NCI-H524 (cell line): ENCODE measurements around the gene HELZ2.
"Not testable (repeated sequence)": the region's sequence is repeated elsewhere in the genome, so short reads cannot be mapped to it uniquely, and the experiment has no call there.

Experiments used
- DNase-seq, 2 experiments: peaks; one replicate each; lab custom pipeline; 2025; lab: John Stamatoyannopoulos, UW

The HELZ2 gene

DNA sequence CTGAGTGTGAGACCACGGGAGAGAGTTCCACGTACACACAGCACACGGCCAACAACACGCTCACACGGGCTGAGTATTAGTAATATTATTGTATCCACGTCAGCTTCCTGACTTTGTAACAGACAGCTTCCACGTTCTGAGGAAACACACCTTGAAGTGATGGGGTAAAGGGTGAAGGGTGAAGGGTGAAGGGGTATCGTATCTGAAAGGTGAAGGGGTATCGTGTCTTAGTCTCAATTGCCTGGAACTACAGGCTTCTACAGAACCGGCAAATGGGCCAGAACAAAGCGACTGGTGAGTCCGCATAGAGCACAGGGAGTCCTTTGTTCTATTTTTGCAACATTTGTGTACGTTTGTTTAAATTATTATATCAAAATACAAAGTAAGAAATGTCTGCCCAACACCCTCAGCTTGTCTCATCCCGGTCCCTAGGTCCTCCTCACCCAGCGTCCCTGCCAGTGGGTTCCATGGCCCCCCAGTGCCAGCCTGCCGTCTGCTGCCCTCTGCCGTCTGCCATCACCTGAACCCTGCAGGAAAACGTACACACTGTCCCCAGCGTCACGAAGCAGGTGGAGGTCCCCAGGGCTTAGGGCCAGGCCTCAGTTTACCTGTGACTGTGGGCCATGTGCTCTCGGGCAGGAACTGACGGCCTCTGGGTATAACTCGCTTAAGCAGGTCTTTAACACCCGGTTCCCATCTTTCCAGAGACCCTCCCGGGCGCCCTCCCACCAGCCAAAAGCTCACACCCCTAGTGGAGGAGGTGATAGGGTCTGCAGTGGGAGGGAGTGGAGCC is 4.4 kb upstream of the HELZ2 start:
- peak; percentile 25 to 36 for DNase-seq

DNA sequence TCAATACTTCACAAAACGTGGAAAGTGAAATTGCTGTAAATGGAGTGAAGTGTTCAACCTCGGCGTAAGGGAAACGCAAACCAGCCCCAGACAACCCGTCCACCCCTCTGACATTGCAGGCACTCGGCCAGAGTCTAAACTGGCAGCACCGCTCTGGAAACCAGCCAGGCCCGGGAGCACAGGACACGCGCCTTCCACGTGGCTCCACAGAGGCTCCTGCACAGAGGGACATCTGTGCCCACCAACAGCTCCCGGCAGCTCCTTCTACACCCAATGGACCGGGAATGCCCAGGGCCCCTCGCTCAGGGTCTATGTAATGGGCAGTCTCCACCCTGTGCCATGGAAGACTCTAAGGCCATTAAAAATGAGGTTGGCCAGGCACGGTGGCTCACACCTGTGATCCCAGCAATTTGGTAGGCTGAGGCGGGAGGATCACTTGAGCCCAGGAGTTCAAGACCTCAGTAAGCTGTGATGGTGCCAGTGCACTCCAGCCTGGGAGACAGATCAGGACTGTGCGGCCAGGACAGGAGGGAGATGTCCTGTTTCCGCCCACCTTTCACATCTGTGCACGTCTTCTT is 3.4 kb upstream of the HELZ2 start:
- DNase-seq = no peak

DNA sequence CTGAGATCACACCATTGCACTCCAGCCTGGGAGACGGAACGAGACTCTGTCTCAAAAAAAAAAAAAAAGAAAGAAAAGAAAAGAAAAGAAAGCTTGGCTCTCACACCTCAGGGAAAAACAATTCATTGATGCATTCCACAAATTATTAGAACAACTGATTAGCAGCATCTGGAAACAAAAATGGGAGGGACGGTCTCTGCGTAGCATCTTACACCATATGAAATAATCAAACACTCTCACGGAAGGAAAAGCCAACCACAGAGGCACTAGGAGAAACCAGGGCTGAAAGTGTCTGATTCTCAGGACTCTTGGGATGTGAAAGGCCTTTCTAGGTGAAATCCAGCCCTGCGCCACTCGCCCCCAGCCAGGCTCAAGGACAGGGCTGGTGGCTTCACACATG is 2.3 kb upstream of the HELZ2 start:
- no peak for DNase-seq

DNA sequence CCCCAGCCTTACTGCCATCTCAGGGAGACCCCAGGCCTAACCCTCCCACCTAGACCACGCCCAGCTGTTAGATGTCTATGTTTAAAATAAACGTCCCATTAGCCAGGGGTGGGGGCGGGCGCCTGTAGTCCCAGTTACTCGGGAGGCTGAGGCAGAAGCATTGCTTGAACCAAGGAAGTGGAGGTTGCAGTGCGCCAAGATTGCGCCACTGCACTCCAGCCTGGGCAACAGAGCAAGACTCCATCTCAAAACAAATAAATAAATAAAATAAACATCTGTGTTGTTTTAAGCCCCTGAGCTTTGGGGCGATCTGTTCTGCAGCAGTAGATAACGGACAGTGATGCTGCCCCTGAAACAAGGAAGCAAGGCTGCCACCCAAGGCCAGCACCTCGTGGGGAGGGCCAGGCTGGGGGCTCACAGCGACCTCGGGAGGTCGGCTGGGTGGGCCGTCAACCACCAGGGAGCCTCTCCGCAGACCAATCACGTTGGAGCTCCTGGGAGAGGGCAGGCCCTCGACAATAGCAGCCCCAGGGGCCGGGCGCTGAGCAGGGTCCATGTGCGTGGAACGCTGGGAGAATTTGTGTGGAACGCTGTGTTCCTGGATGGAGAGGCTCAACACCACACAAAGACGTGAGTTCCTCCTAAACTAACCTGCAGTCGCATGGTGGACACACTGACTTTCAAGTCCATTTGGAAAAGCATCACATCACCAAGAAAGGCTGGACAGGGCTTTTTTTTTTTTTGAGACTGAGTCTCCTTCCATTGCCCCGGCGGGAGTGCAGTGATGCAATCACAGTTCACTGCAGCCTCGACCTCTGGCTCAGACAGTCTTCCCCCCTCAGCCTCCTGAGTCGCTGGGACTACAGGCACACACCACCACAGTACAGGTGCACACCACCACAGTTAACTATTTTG is 1.0 kb upstream of the HELZ2 start:
- no peak for DNase-seq

- no peak for DNase-seq
Measured at GRCh38 chr20:63573647-63574131, 350 bp downstream of the HELZ2 start.

DNA sequence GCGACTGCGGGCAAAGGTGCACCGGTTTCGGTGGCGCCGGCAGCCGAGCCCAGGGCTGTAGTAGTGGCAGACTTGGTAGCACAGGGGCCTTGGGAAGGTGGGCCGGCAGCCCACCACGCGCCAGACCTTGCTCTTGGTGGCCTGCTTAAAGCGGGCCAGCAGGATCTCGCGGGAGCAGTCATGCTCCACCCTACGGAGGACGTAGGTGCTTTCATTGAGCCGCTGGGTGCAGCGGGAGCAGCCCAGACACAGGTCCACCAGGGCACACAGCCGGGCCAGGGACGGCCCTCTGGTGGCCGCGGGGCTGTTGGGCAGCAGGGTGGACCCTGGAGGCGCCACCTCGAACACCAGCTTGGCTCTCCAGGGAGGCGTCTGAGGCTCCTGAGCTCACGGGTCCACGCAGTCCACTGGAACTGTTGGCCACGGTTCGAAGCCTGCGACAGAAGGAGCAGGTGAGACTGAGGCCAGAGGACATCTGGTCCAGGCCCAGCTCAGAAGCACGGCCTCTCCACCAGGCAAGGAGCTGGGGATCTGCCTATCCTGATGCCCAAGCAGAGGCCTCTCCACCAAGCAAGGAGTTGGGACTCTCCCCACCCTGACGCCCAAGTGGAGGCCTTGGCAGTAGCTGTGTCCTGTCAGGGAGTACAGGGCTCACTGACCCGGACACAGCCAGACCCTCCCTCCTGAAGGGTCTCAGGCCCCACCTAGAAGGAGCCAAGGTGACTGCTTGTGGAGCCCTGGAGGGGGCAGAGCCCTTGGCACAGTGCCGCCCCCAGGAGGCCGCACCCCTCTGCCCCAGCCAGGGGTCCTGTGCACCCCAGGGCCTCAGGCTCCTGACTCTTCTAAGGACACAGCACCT is 1.0 kb downstream of the HELZ2 start:
- no peak for DNase-seq

DNA sequence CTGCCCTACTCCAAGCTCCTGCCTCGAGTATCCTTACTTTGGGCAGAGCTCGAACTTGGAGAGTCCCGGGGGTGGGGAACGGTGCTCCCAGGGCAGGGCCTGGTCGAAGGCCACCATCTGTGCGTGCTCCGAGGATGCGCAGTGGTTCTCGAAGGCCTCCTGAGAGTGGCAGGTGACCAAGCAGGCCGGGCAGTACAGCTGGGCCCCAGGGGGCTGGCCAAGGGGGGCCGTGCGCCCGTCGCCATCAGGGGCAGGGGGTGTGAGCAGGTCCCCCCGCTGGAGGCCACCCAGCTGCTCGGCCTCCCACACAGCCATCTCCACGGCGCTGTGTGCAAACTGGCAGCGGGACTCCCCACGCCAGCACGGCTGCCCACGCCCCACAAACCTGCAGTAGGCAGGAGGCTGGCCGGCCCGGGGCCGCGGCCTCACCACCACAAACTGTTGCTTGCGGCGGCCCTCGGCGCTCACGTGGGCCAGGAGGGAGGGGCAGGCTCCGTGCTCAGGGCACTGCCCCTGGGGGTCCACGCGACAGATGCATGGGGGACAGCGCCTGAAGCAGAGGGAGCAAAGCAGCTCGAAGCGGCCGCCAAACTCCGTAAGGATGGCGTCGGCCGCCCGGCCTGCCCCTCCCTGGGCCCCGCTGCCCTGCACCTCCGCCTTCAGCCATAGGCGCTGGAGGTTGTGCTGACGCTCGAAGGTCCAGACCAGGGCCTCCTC is 1.8 kb downstream of the HELZ2 start:
- DNase-seq = no peak

GRCh38 chr20:63571087-63571478 is 3.0 kb downstream of the HELZ2 start:
- not testable (repeated sequence) for DNase-seq

GRCh38 chr20:63570281-63571086 is 3.6 kb downstream of the HELZ2 start:
- DNase-seq = no peak

DNA sequence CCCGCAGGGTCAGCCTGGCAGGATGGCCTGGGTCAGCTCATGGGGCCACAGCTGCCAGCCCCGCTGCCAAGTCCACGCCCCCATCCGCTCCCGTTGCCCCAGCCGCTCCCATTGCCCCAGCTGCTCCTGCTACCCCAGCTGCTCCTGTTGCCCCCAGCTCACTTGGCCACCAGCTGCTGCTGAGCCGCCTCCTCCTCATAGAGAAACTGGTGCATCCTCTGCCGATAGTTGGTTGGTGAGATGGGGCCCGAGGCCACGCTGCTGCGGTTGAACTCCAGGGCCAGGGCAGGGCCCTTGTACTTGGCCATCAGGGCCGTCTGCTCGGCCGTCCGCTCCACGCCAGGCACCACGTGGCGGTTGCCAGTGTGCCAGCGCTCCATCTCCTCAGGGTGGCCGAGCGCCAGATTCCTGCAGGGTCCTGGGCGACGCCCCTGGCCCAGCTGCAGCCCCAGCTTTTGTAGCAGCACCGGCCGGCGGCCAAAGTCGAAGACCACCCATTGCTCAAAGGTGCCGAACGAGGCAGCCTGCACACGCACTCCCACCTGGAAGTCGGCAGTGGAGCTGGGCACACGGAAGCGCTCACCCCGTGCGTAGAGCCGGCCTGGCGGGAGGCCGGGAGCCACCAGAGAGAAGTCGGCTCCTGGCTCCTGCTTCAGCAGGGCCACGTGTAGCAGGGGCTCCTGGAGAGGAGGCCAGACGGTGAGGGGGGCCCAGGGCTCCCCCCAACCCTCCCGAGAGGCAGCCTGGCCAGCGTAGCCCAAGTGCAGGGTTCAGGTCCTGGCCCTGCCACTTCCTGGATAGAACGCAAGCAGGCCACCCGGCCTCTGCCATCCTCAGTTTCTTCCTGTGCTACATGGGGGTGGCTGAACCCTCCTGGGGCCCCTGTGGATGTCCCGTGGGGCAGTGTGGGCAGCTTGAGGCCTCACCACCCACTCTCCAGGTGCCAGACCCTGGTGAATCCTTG is 4.8 kb downstream of the HELZ2 start:
- peak in 1 of 2 experiments; percentile 40 for DNase-seq

DNA sequence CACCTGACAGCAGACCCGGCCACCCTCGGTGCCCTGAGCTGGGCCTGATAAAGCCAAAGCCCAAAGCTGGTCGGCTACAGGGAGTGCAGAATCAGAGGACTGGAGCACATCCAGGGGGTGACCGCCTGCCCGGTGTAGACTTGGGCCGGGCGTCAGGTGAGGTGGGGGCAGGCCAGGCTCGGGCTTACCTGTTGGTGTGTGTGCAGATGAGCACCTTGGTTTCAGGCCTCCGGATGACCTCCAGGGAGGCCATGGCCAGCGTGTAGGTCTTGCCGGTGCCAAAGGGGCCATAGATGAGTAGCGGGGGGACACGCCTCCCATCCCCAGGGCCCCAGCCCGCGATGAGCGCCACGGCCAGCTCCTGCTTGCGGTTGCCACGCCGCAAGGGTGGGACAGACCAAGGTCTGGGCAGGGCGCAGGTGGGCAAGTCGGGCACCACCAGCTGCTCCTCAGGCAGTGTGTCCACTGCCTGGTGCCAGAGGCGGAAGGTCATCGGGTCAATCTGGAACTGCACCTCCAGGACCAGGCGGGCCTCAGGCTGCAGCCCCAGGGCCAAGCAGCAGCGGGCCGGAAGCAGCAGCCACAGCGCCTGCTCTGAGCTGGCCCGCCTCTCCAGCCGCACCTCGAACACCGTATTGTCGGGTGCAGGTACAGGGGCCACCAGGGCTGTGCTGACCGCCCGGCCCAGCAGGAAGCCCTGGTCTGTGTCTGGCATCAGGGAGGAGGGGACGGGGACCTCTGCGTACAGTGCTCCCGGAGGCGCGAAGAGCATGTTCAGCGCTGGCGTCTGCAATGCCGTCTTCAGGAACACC is 5.7 kb downstream of the HELZ2 start:
- DNase-seq = no peak

DNA sequence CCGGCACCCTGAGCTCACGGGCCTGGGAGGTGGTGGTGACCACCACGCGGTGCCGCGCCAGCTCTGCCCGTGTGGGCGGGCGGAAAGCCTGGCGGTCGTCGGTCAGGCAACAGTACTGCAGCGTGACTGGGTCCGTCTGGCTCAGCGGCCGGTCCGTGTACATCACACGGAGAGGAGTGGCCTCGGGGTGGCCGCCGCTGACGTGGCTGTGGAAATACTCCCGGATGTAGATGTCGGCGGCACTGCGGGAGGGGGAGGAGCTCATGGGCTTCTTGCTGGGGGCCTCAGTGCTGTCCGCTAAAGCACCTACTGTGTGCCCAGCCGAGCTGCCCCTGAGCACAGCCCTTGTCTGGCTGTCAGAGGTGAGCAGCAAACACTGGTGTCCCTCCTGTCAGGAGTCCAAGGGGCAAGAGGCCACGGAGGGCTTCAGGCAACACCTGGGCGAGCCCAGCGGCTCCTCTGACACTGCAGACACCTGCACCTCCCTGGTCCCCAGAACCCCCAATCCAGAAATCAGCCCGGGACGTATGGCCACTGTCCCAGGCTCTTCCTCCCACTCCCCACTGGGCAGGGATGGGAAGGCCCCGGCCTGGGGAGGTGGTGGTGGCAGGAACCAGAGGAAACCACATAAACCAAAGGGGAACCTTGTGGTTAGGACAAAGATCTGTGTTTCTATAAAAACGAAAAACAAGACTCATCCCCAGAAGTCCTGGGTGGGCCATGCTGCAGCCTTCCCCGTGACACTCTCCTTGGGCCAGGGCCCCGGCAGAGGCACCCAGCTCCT is 6.5 kb downstream of the HELZ2 start:
- no peak for DNase-seq

DNA sequence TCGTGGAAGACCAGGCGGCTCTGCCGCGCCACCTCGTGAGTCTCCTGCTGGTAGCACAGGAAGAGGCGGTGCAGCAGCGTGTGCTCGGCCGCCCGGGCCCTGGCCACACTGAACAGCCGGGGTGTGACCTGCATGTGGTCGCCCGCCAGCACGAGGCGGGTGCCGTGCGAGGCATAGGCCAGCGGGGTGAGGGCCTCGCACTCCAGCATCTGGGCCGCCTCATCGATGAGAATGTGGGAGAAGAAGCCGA is 7.0 kb downstream of the HELZ2 start:
- no peak for DNase-seq

- no peak for DNase-seq
Measured at GRCh38 chr20:63566395-63567135, 7.5 kb downstream of the HELZ2 start.

- DNase-seq = no peak
Measured at GRCh38 chr20:63565699-63566335, 8.2 kb downstream of the HELZ2 start.

- no peak for DNase-seq
Measured at GRCh38 chr20:63565021-63565698, 8.9 kb downstream of the HELZ2 start.
